Naive thymus-derived CD8-positive, alpha-beta T cell (primary cell): Measurements from ENCODE around the gene MAPK1. TPM values are rescaled to one million over a fixed set of nuclear protein-coding genes. Genes with fewer than 3 reads are reported as not detected.
"Not testable (repeated sequence)": the region's sequence is repeated elsewhere in the genome, so short reads cannot be mapped to it uniquely, and the experiment has no call there.

Source experiments
- ATAC-seq, 2 donors: fragments of 150-1000 bp; cut with Tn5 transposase in 1 of 2; sonication (Bioruptor Pico), chemical (Tn5 transposase) in 1 of 2; 1 replicate in 1 of 2; 2 replicates in 1 of 2; pipeline ENCODE4 v1.10.0; 2021; ENCODE audit warnings: mild to moderate bottlenecking in 2 of 2, moderate library complexity in 2 of 2
- POLR2A ChIA-PET: fragments of 350-600 bp; sonication (Branson Sonifier 250); formaldehyde crosslinking; loops from one replicate; lab custom pipeline; 2021; ENCODE audit warnings: antibody characterized with exemption; lab: Charles Lee
- DNase-seq, 10 donors: peaks; one replicate each; pipeline versions ENCODE4 v3.0.0 to v3.0.0-alpha.2; 2020 to 2022
- H3K27ac Mint-ChIP-seq, 10 donors: one replicate each; pipeline ENCODE4 v1.8.0; 2020 to 2022; ENCODE audit warnings: mild to moderate bottlenecking in 10 of 10, mixed read lengths in 10 of 10, moderate library complexity in 4 of 10, inconsistent platforms in 1 of 10
- H3K27me3 Mint-ChIP-seq, 5 donors: one replicate each; pipeline ENCODE4 v1.8.0; 2021 to 2022; ENCODE audit warnings: mixed read lengths in 5 of 5
- H3K36me3 Mint-ChIP-seq, 3 donors: one replicate each; pipeline ENCODE4 v1.8.0; 2020 to 2022; ENCODE audit warnings: mixed read lengths in 3 of 3, mild to moderate bottlenecking in 2 of 3, inconsistent platforms in 1 of 3
- H3K4me1 Mint-ChIP-seq, 4 donors: one replicate each; pipeline ENCODE4 v1.8.0; 2021 to 2022; ENCODE audit warnings: mixed read lengths in 4 of 4
- H3K4me3 Mint-ChIP-seq, 10 donors: one replicate each; pipeline ENCODE4 v1.8.0; 2020 to 2022; ENCODE audit warnings: mild to moderate bottlenecking in 10 of 10, mixed read lengths in 10 of 10, moderate library complexity in 6 of 10, inconsistent platforms in 1 of 10
- H3K9me3 Mint-ChIP-seq, 9 donors: one replicate each; pipeline ENCODE4 v1.8.0; 2020 to 2022; ENCODE audit warnings: mixed read lengths in 9 of 9, mild to moderate bottlenecking in 3 of 9, inconsistent platforms in 1 of 9, moderate library complexity in 1 of 9
- polyA plus RNA-seq, 3 donors: library from polyadenylated mRNA; unstranded; fragments of 300-500 nt; fragmentation: Illumina TruSeq; gene quantifications; one replicate each; pipeline ENCODE4 v1.2.3, GENCODE V29; 2021
- total RNA-seq, 8 experiments: library from RNA in 2 of 8; stranded (reverse) in 2 of 8; gene quantifications; one replicate each; pipeline ENCODE4 v1.2.3 and lab custom pipeline; 2021 to 2026

MAPK1 gene
- total and polyA plus RNA-seq, 5 experiments from 2014 or later = 62.9 to 119 (median 92.8) TPM

- peaks cover 6 to 85% (median 38%) of the 10 kb centered on the region in 3 donors for H3K36me3 Mint-ChIP-seq
- peaks cover 5 to 11% (median 7%) of the 10 kb centered on the region in 4 donors for H3K4me1 Mint-ChIP-seq
- no peaks in the 10 kb centered on the region for H3K9me3 Mint-ChIP-seq
- H3K27me3 Mint-ChIP-seq = no peaks in the 10 kb centered on the region
- DNase-seq (no peak), ATAC-seq (no peak)
- H3K27ac Mint-ChIP-seq = peak overlapping the region in 4 of 10 donors; percentile 11 to 87 (median 26)
- POLR2A ChIA-PET = no interaction called here
- H3K4me3 Mint-ChIP-seq = no peak overlapping the region
Observed at GRCh38 chr22:21803811-21804249, 63.6 kb downstream of the MAPK1 start.

GRCh38 chr22:21802673-21803072 is 64.8 kb downstream of the MAPK1 start:
- ATAC-seq = no peak
- DNase-seq = no peak
- Mint-ChIP-seq H3K4me3 (no peak overlapping the region), H3K9me3 (no peaks in the 10 kb centered on the region), H3K27ac (peak overlapping the region in 4 of 10 donors; percentile 7 to 64 (median 12)), H3K4me1 (peaks cover 0 to 8% (median 4%) of the 10 kb centered on the region in 4 donors), H3K36me3 (peaks cover 6 to 95% (median 38%) of the 10 kb centered on the region in 3 donors), H3K27me3 (no peaks in the 10 kb centered on the region)
- POLR2A ChIA-PET = no interaction called here

- peaks cover 0 to 10% (median 1%) of the 10 kb centered on the region in 4 donors for H3K4me1 Mint-ChIP-seq
- peaks cover 6 to 95% (median 36%) of the 10 kb centered on the region in 3 donors for H3K36me3 Mint-ChIP-seq
- H3K27me3 Mint-ChIP-seq = no peaks in the 10 kb centered on the region
- DNase-seq (no peak), ATAC-seq (no peak)
- H3K27ac Mint-ChIP-seq = peak overlapping the region in 5 of 10 donors; percentile 7 to 69 (median 24)
- no peak overlapping the region for H3K4me3 Mint-ChIP-seq
- no peaks in the 10 kb centered on the region for H3K9me3 Mint-ChIP-seq
- POLR2A ChIA-PET = no interaction called here
Observed at GRCh38 chr22:21802056-21802455, 65.4 kb downstream of the MAPK1 start.

- peaks cover 6 to 92% (median 35%) of the 10 kb centered on the region in 3 donors for H3K36me3 Mint-ChIP-seq
- POLR2A ChIA-PET, H3K27ac Mint-ChIP-seq, ATAC-seq, H3K4me3 Mint-ChIP-seq, DNase-seq, H3K9me3 Mint-ChIP-seq, H3K27me3 Mint-ChIP-seq: not testable (repeated sequence)
- H3K4me1 Mint-ChIP-seq = peaks cover 0 to 13% (median 2%) of the 10 kb centered on the region in 4 donors
Observed at GRCh38 chr22:21801304-21801644, 66.2 kb downstream of the MAPK1 start.

- no peak for DNase-seq
- no peak overlapping the region for H3K4me3 Mint-ChIP-seq
- H3K27ac Mint-ChIP-seq = peak overlapping the region in 2 of 10 donors; percentile 9 to 15
- H3K27me3 Mint-ChIP-seq = no peaks in the 10 kb centered on the region
- peaks cover 0 to 15% (median 4%) of the 10 kb centered on the region in 4 donors for H3K4me1 Mint-ChIP-seq
- POLR2A ChIA-PET = no interaction called here
- ATAC-seq = no peak
- H3K36me3 Mint-ChIP-seq = peaks cover 6 to 92% (median 34%) of the 10 kb centered on the region in 3 donors
- H3K9me3 Mint-ChIP-seq = no peaks in the 10 kb centered on the region
Observed at GRCh38 chr22:21800552-21801303, 66.7 kb downstream of the MAPK1 start.

- no peak for DNase-seq
- POLR2A ChIA-PET = no interaction called here
- ATAC-seq = no peak
- Mint-ChIP-seq H3K9me3 (no peaks in the 10 kb centered on the region), H3K36me3 (peaks cover 0 to 72% (median 15%) of the 10 kb centered on the region in 3 donors), H3K27ac (peak overlapping the region in 6 of 10 donors; percentile 6 to 50 (median 34)), H3K4me1 (peaks cover 0 to 9% (median 4%) of the 10 kb centered on the region in 4 donors), H3K27me3 (no peaks in the 10 kb centered on the region), H3K4me3 (no peak overlapping the region)
Observed at GRCh38 chr22:21797444-21798221, 69.8 kb downstream of the MAPK1 start.

GRCh38 chr22:21796863-21797262 is 70.6 kb downstream of the MAPK1 start:
- Mint-ChIP-seq H3K27ac (peak overlapping the region in 5 of 10 donors; percentile 3 to 75 (median 16)), H3K36me3 (peaks cover 0 to 69% (median 10%) of the 10 kb centered on the region in 3 donors), H3K27me3 (no peaks in the 10 kb centered on the region), H3K9me3 (no peaks in the 10 kb centered on the region), H3K4me1 (peaks cover 0 to 7% (median 5%) of the 10 kb centered on the region in 4 donors), H3K4me3 (no peak overlapping the region)
- POLR2A ChIA-PET = no interaction called here
- DNase-seq (no peak), ATAC-seq (no peak)

GRCh38 chr22:21796231-21796630 is 71.2 kb downstream of the MAPK1 start:
- H3K4me3 Mint-ChIP-seq = no peak overlapping the region
- H3K27me3 Mint-ChIP-seq = no peaks in the 10 kb centered on the region
- H3K36me3 Mint-ChIP-seq = peaks cover 0 to 69% (median 8%) of the 10 kb centered on the region in 3 donors
- POLR2A ChIA-PET = no interaction called here
- H3K27ac Mint-ChIP-seq = peak overlapping the region in 9 of 10 donors; percentile 3 to 75 (median 21)
- ATAC-seq (no peak), DNase-seq (no peak)
- H3K4me1 Mint-ChIP-seq = peaks cover 0 to 10% (median 8%) of the 10 kb centered on the region in 4 donors
- no peaks in the 10 kb centered on the region for H3K9me3 Mint-ChIP-seq

GRCh38 chr22:21793716-21794115 is 73.7 kb downstream of the MAPK1 start:
- H3K27me3 Mint-ChIP-seq, H3K27ac Mint-ChIP-seq, ATAC-seq, H3K9me3 Mint-ChIP-seq, POLR2A ChIA-PET, DNase-seq, H3K4me3 Mint-ChIP-seq: not testable (repeated sequence)
- peaks cover 0 to 57% (median 2%) of the 10 kb centered on the region in 3 donors for H3K36me3 Mint-ChIP-seq
- peaks cover 0 to 11% (median 9%) of the 10 kb centered on the region in 4 donors for H3K4me1 Mint-ChIP-seq

- Mint-ChIP-seq H3K36me3 (peaks cover 0 to 58% (median 6%) of the 10 kb centered on the region in 3 donors), H3K9me3 (no peaks in the 10 kb centered on the region), H3K27ac (peak overlapping the region in 6 of 10 donors; percentile 1 to 70 (median 22)), H3K4me3 (no peak overlapping the region), H3K27me3 (no peaks in the 10 kb centered on the region), H3K4me1 (peaks cover 0 to 10% (median 7%) of the 10 kb centered on the region in 4 donors)
- POLR2A ChIA-PET = no interaction called here
- no peak for DNase-seq
- no peak for ATAC-seq
Observed at GRCh38 chr22:21791635-21792625, 75.5 kb downstream of the MAPK1 start.

GRCh38 chr22:21790849-21791610 is 76.4 kb downstream of the MAPK1 start:
- ATAC-seq, H3K4me3 Mint-ChIP-seq, H3K27me3 Mint-ChIP-seq, DNase-seq, H3K9me3 Mint-ChIP-seq: not testable (repeated sequence)
- H3K36me3 Mint-ChIP-seq = peaks cover 0 to 52% (median 6%) of the 10 kb centered on the region in 3 donors
- peaks cover 0 to 12% (median 3%) of the 10 kb centered on the region in 4 donors for H3K4me1 Mint-ChIP-seq
- POLR2A ChIA-PET = interaction anchor here (0.7 kb wide), 2 partner anchors 52 to 54 kb away, joined by 3 read pairs; no protein-coding TSS in a partner anchor
- H3K27ac Mint-ChIP-seq = peak overlapping the region in 3 of 10 donors; percentile 34 to 70 (median 44)
